Measurements from ENCODE around the gene ALKBH8. TPM values are rescaled to one million over a fixed set of nuclear protein-coding genes. Genes with fewer than 3 reads are reported as not detected.
"Not testable (repeated sequence)": the region's sequence is repeated elsewhere in the genome, so short reads cannot be mapped to it uniquely, and the experiment has no call there.

Gene ALKBH8
- polyA plus RNA-seq, 4 donors: 10.3 to 12.5 (median 11.4) TPM

DNA sequence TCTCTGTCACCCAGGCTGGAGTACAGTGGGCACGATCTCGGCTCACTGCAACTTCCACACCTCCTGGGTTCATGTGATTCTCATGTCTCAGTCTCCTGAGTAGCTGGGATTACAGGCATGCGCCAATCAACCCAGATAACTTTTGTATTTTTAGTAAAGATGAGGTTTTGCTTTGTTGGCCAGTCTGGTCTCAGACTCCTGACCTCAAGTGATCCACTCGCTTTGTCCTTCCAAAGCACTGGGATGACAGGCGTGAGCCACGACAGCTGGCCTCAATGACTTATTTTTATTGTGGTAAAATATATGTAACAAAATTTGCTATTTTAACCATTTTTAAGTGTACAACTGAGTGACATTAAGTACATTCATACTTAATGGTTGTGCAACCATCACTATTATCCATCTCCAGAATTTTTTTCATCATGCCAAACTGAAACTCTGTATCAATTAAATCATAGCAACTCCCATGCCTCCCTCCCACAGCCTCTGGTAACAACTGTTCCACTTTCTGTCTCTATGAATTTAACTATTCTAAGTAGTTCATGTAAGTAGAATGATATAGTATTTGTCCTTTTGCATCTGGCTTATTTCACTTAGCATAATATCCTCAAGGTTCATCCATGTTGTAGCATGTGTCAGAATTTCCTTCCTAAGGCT is 57.2 kb downstream of the ALKBH8 start:
- no peak for DNase-seq (ENCODE audit: low read depth in 4 of 4, low spot score in 2 of 4)

DNA sequence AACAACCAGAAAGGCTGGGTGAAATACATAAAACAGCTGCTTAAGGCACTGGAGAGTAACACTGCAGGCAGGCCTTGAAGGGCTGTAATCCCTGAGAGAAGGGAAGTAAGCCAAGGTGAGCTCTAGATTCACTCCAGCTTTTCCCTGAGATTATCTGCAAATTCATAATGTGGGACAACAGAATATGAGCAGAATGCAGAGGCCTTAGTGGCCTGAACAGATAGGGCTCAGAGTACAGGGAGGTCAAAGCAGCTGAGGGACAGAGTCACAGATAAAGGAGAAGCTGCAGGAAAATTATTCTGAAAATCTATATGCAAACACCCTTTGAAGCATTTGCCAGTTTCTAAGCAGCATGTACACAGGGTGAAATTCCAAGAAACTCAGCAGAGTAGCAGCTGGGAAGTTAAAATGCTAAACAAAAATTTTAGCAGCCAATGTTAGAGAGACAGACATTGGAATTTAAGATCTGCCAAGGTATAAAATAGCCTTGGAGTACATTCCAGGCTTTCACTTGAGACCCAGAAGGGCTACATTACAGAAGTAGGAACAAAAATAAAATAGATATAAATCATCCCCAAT is 59.8 kb downstream of the ALKBH8 start:
- DNase-seq (ENCODE audit: low read depth in 4 of 4, low spot score in 2 of 4): no peak

DNA sequence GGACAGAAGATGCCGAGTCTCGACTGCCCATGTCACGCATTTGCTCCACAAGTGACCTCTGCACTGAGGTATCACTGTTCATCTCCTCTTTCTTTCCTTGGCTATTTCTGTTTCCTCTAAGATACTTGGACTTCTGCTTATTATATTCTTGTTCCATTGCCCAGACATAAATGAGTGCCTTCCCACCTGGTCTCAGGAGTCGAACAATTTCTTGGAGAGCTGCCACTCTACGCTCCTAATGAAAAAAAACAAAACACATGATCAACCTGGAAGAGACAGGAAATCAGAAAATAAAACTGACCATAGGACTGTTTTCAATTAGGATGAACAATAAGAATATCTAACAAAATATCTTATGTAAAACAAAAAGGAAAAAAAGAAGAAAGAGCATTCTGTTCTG is 60.6 kb downstream of the ALKBH8 start:
- DNase-seq (ENCODE audit: low read depth in 4 of 4, low spot score in 2 of 4): no peak

GRCh38 chr11:107501713-107502112 is 63.8 kb downstream of the ALKBH8 start:
- no peak for DNase-seq (ENCODE audit: low read depth in 4 of 4, low spot score in 2 of 4)

DNA sequence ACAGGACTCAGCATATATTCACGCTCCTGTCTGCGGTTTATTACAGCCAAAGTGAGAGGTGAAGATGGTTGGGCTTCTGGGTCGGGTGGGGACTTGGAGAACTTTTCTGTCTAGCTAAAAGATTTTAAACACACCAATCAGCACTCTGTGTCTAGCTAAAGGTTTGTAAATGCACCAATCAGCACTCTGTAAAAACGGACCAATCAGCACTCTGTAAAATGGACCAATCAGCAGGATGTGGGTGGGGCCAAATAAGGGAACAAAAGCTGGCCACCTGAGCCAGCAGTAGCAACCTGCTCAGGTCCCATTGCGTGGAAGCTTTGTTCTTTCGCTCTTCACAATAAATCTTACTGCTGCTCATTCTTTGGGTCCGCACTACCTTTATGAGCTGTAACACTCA is 68.2 kb downstream of the ALKBH8 start:
- not testable (repeated sequence) for DNase-seq (ENCODE audit: low read depth in 4 of 4, low spot score in 2 of 4)

- no peak for DNase-seq (ENCODE audit: low read depth in 4 of 4, low spot score in 2 of 4)
Measured at GRCh38 chr11:107496011-107496410, 69.5 kb downstream of the ALKBH8 start.

DNA sequence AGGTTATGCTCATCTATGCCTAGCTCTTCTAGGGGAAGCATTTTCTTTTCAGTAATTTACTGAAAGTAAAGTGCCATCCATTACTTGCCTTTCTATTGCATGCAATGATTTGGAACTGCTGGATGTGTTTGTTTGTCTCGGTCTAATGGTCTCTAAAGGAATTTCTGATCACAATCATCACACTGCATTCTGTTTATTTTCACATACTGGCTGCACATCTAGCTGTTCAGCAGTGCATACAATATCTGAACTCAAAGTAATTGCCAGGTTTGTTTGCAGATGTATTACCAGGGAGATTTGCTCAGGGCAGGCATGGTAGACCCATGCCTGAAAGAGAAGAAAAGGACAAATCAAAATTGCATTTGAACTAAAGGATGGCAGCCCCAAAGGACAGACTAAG is 71.5 kb downstream of the ALKBH8 start:
- DNase-seq (ENCODE audit: low read depth in 4 of 4, low spot score in 2 of 4): no peak

GRCh38 chr11:107493117-107493516 is 72.4 kb downstream of the ALKBH8 start:
- no peak for DNase-seq (ENCODE audit: low read depth in 4 of 4, low spot score in 2 of 4)

DNA sequence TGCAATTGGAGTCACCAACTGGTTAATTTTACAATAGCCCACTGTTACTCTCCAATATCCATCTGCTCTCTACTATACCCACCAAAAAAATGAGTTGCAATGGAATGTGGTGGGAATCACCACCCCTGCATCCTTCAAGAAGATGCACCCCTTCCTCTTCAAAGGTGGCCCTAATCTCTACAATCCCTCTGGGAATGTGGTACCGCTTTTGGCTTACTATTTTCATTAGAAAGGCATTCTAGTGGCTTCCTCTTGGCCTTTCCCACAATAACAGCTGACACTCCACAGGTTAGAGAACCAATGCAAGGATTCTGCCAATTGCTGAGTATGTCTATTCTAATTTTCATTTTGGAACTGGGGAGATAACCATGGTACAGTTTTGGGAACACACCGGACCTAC is 74.7 kb downstream of the ALKBH8 start:
- DNase-seq (ENCODE audit: low read depth in 4 of 4, low spot score in 2 of 4): no peak

GRCh38 chr11:107482234-107482633 is 83.3 kb downstream of the ALKBH8 start:
- DNase-seq (ENCODE audit: low read depth in 4 of 4, low spot score in 2 of 4): no peak

- no peak for DNase-seq (ENCODE audit: low read depth in 4 of 4, low spot score in 2 of 4)
Measured at GRCh38 chr11:107478922-107479321, 86.6 kb downstream of the ALKBH8 start.

DNA sequence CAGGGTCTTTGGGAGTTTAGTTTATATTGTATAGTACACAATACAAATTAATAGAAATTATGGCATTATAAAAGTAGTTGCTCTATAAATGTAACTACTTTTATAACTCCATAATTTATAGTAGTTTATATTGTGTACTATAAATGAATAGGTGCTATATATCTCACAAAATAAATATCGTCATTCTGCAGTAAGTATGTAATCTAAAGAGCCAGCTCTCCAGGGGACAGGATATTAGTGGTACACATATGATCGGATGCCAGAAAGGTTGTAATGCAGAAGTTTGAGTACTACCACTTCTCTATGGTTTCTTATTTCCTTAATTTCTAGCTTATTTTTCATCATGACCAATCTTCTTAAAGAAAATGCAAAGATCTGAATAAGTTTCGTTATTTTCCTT is 87.7 kb downstream of the ALKBH8 start:
- no peak for DNase-seq (ENCODE audit: low read depth in 4 of 4, low spot score in 2 of 4)

DNA sequence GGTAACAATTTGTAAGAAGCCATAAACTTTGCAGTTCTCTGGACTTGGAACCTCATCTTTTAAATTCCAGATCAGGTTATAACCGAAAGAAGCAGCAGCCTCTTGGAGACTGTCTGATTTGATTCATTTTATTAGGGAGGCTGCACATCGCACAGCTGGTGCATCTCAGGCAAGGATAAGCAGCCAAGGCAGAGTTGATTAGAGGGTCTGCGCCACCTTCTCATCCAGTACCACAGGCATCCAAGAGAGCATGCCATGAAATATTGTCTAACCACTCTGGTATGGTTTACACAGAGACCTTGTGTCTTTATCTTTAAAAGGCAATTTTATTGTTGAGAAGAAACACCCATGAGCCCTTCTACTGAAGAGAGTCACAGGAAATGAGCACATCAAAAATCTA is 91.7 kb downstream of the ALKBH8 start:
- DNase-seq (ENCODE audit: low read depth in 4 of 4, low spot score in 2 of 4): peak in 2 of 4 donors; percentile 13 to 25

- DNase-seq (ENCODE audit: low read depth in 4 of 4, low spot score in 2 of 4): no peak
Measured at GRCh38 chr11:107472966-107473365, 92.6 kb downstream of the ALKBH8 start.

DNA sequence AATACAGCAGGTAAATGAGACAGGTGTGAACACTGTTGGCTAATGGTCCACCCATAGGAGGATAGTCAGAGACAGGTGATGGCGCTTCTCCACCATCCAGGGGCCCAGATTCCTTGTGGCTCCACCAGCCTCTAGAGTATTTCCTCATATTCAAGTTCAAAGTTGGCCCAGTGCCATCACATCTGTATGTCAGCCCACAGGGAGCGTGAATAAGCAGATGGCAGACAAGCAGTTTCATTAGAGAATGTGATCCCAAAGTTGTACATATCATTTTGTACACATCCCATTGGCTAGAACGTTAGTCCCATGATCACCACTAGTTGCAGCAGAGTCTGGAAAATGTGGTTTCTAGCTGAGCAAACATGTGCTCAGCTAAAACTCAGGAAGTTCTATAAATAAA is 96.9 kb downstream of the ALKBH8 start:
- DNase-seq (ENCODE audit: low read depth in 4 of 4, low spot score in 2 of 4): no peak

DNA sequence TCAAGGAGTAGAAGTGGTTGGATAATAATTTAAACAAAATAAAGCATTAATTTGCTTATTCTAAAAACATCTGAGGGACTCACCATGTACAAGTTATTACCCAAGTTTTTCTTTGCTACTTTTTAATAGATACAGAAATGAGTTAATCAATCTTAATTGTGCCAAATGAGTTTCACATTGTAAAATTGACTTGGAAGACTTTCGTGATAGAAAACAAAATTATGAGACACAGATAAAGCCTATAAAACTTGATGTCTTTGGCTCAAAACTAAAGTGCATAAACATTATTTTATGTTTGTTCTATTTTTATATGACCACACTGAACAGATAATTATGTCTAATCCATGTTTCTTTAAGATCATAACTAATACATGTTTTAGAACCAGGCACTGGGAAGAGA is 97.8 kb downstream of the ALKBH8 start:
- peak in 2 of 4 donors; percentile 24 to 37 for DNase-seq (ENCODE audit: low read depth in 4 of 4, low spot score in 2 of 4)

- DNase-seq (ENCODE audit: low read depth in 4 of 4, low spot score in 2 of 4): not testable (repeated sequence)
Measured at GRCh38 chr11:107466275-107466866, 99.2 kb downstream of the ALKBH8 start.

DNA sequence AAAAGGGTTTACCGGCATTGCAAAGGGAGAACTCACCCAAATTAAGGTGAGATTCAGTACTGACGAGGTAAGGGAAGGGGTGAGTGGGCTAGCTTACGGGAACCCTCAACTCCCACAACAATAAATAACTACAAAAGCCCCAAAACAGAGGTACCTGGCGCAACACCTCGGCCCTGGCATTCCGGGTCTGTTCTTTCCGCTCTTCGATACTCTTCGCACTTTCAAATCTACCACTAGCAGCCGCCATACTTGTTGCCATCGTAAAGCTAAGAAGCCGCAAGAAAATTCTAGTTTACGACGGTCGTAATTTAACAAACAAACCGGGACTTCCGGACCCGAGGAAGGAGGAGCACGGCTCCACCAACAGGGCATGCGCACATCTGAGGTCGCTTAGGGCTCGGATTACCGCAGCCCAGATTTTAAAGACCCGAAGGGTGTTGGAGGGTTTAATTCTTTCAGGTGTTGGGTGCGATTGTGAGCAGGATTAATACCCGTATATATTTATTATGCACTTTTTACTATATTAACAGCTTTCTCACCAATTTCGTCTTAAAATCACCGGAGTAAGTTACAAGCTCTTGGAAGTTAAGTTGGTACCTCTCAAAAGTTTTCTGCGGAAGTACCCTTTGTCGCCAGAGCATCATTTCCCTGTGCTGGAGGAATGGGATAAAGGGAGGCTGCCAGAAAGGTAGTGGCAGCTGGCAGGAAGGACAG is 107.8 kb downstream of the ALKBH8 start, which contains the start of gene CWF19L2:
Gene CWF19L2, minus strand, starts transcription at position 268 of the 714 bp plus-strand sequence. Its CDS starts 9 bp downstream, at position 259.
- DNase-seq (ENCODE audit: low read depth in 4 of 4, low spot score in 2 of 4): peak; percentile 87 to 94 (median 89)

DNA sequence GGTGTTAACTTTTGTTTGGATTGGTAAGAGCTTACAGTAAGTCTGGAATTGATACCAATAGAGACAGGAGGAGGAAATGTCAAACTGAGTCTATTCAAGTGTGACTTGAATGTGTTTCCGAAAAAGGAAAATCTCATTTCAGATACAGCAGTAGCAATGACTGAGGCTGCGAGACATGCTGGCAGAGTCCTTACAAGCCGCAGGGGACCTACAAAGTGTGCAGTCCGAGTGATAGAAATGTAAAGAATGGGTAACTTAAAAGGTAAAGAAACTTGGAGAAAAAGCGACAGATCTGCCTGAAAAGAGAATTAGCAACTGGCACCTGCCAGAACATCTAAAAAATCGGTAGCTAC is 108.4 kb downstream of the ALKBH8 start:
- no peak for DNase-seq (ENCODE audit: low read depth in 4 of 4, low spot score in 2 of 4)

GRCh38 chr11:107453594-107454286 is 111.8 kb downstream of the ALKBH8 start:
- no peak for DNase-seq (ENCODE audit: low read depth in 4 of 4, low spot score in 2 of 4)

Measured in left renal cortex interstitium (tissue), 4 donors.